Astrocyte (in vitro differentiated cells and primary cell): Measurements from ENCODE around the gene SSBP3. TPM values are rescaled to one million over a fixed set of nuclear protein-coding genes. Genes with fewer than 3 reads are reported as not detected.
A peak's percentile ranks its signal among the peaks of the same experiment; 100 is the strongest.

Experiments
- DNase-seq: peaks from one replicate; pipeline ENCODE4 v3.0.0-alpha.2; 2010; ENCODE audit warnings: low read depth
- FAIRE-seq: peaks from 2 replicates; lab custom pipeline; 2011; peaks lifted over from hg19 to GRCh38; lab: Jason Lieb, UNC
- H2AFZ ChIP-seq: 2 replicates; pipeline ENCODE4 v1.6.0; 2012; ENCODE audit warnings: low read depth, low read length, inconsistent platforms
- H3K27ac ChIP-seq: 2 replicates; pipeline ENCODE4 v1.5.1; 2011; ENCODE audit warnings: low read depth, low read length, inconsistent platforms
- H3K27me3 ChIP-seq: 2 replicates; pipeline ENCODE4 v1.6.0; 2011; ENCODE audit warnings: low read length, inconsistent platforms; ENCODE audit not compliant: insufficient read depth
- H3K36me3 ChIP-seq: 2 replicates; pipeline ENCODE4 v1.5.1; 2011; ENCODE audit warnings: low read length, inconsistent platforms; ENCODE audit not compliant: insufficient read depth
- H3K4me1 ChIP-seq: 2 replicates; pipeline ENCODE4 v1.5.1; 2011; ENCODE audit warnings: low read length, inconsistent platforms; ENCODE audit not compliant: insufficient read depth
- H3K4me2 ChIP-seq: 2 replicates; pipeline ENCODE4 v1.6.0; 2012; ENCODE audit warnings: low read length, inconsistent platforms
- H3K4me3 ChIP-seq: 2 replicates; pipeline ENCODE4 v1.5.1; 2011; ENCODE audit warnings: low read depth, mild to moderate bottlenecking, low read length, inconsistent platforms; ENCODE audit not compliant: insufficient read depth
- H3K79me2 ChIP-seq: 2 replicates; pipeline ENCODE4 v1.6.0; 2012; ENCODE audit warnings: mild to moderate bottlenecking, low read length, inconsistent platforms; ENCODE audit not compliant: insufficient read depth
- H3K9ac ChIP-seq: 2 replicates; pipeline ENCODE4 v1.6.0; 2012; ENCODE audit warnings: mild to moderate bottlenecking, low read length, inconsistent platforms
- H3K9me3 ChIP-seq: 2 replicates; pipeline ENCODE4 v1.5.1; 2012; ENCODE audit warnings: low read depth, mild to moderate bottlenecking, low read length, inconsistent platforms; ENCODE audit not compliant: insufficient read depth
- H4K20me1 ChIP-seq: 2 replicates; pipeline ENCODE4 v1.6.0; 2012; ENCODE audit warnings: low read length, inconsistent platforms; ENCODE audit not compliant: insufficient read depth
- H3K27ac Mint-ChIP-seq: one replicate; pipeline ENCODE4 v1.8.0; 2021; ENCODE audit warnings: mild to moderate bottlenecking, mixed read lengths; ENCODE audit not compliant: unreplicated experiment
- H3K27me3 Mint-ChIP-seq: one replicate; pipeline ENCODE4 v1.8.0; 2021; ENCODE audit warnings: low read depth, mixed read lengths; ENCODE audit not compliant: unreplicated experiment
- H3K36me3 Mint-ChIP-seq: one replicate; pipeline ENCODE4 v1.8.0; 2021; ENCODE audit warnings: low read depth, mixed read lengths; ENCODE audit not compliant: unreplicated experiment
- H3K4me1 Mint-ChIP-seq: one replicate; pipeline ENCODE4 v1.8.0; 2021; ENCODE audit warnings: low read depth, mixed read lengths; ENCODE audit not compliant: unreplicated experiment
- H3K4me3 Mint-ChIP-seq: one replicate; pipeline ENCODE4 v1.8.0; 2021; ENCODE audit warnings: mild to moderate bottlenecking, moderate library complexity, mixed read lengths; ENCODE audit not compliant: unreplicated experiment
- H3K9me3 Mint-ChIP-seq: one replicate; pipeline ENCODE4 v1.8.0; 2021; ENCODE audit warnings: mild to moderate bottlenecking, mixed read lengths; ENCODE audit not compliant: unreplicated experiment
- EZH2 ChIP-seq: IDR thresholded peaks from 2 replicates; pipeline ENCODE4 v1.6.1; 2012; ENCODE audit warnings: mild to moderate bottlenecking, low read length, inconsistent platforms; ENCODE audit not compliant: insufficient read depth
- total RNA-seq: library from RNA; stranded (reverse); gene quantifications from 2 replicates; pipeline ENCODE4 v1.2.1, GENCODE V29; 2021
- TF ChIP-seq, protein P1 (sequence below): IDR thresholded peaks from 2 replicates; pipeline ENCODE4 v1.5.1; 2011; ENCODE audit warnings: low read depth, mild to moderate bottlenecking, inconsistent platforms, low read length, moderate library complexity; ENCODE audit not compliant: insufficient read depth

SSBP3 gene
- total RNA-seq, 1 donor from 2014 or later, result 89.8 TPM

DNA sequence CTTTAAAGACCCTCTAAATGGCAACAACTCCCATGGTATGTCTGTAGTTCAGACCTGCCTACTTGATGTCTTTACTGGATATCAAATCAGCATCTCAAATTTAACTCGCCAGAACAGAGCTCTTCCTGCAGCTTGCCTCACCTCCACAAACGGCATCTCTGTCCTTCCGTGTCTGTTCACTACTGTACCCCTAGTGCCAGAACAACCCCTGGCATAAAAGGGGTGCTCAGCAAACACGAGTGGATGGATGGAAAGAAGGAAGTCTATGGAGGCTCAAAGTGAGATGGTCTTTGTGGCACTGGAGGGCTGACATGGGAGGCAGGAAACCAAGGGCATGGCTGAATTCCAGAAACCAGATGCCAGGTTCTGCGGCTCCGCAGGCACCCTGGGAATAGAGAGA is 183.5 kb downstream of the SSBP3 start:
- Mint-ChIP-seq H3K9me3 (no peaks in the 10 kb centered on the region), H3K4me1 (peaks cover 31% of the 10 kb centered on the region), H3K36me3 (peaks cover 15% of the 10 kb centered on the region), H3K27me3 (no peaks in the 10 kb centered on the region), H3K27ac (no peak overlapping the region), H3K4me3 (no peak overlapping the region)
- H3K4me3 ChIP-seq, result no peak overlapping the region
- no peaks in the 10 kb centered on the region for H3K79me2 ChIP-seq
- H3K4me1 ChIP-seq, result peaks cover 18% of the 10 kb centered on the region
- no peak overlapping the region for H3K27ac ChIP-seq
- H3K27me3 ChIP-seq, result no peaks in the 10 kb centered on the region
- H4K20me1 ChIP-seq, result peaks cover 14% of the 10 kb centered on the region
- H3K4me2 ChIP-seq, result no peak overlapping the region
- TF ChIP-seq, protein P1, sequence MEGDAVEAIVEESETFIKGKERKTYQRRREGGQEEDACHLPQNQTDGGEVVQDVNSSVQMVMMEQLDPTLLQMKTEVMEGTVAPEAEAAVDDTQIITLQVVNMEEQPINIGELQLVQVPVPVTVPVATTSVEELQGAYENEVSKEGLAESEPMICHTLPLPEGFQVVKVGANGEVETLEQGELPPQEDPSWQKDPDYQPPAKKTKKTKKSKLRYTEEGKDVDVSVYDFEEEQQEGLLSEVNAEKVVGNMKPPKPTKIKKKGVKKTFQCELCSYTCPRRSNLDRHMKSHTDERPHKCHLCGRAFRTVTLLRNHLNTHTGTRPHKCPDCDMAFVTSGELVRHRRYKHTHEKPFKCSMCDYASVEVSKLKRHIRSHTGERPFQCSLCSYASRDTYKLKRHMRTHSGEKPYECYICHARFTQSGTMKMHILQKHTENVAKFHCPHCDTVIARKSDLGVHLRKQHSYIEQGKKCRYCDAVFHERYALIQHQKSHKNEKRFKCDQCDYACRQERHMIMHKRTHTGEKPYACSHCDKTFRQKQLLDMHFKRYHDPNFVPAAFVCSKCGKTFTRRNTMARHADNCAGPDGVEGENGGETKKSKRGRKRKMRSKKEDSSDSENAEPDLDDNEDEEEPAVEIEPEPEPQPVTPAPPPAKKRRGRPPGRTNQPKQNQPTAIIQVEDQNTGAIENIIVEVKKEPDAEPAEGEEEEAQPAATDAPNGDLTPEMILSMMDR, result no peak
- no peak for TF ChIP-seq EZH2
- no peak for DNase-seq
- H3K9me3 ChIP-seq, result no peaks in the 10 kb centered on the region
- no peak for FAIRE-seq
- no peak overlapping the region for H2AFZ ChIP-seq
- no peak overlapping the region for H3K9ac ChIP-seq
- peaks cover 7% of the 10 kb centered on the region for H3K36me3 ChIP-seq

DNA sequence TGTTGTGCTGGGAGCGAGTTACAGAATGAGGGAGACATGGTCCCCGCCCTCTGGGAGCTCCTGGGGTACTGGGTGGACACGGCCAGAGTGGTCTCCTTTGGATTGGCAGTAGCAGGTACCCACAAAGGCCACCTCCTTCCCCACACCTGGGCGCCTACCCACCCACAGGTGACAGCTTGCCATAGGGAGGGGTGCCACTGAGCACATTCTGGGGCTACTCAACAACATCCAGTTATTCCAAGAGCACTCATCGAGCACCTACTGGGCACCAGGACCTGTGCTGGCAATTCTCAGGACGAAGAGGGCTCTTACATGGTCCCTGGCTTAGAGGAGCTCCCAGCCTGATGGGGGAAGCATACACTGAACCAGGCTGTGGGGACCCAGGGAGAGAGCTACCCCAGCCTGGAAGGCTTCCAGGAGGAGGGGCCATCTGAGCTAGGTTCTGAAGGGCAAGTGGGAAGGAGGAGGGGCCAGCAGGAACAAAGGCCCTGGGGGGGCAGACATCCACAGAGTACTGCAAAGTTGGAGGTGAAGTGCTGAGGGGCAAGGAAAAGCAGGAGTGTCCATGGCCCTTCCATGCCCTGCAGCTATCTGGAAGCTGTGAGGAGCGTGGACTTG is 184.2 kb downstream of the SSBP3 start:
- no peaks in the 10 kb centered on the region for H3K27me3 ChIP-seq
- peaks cover 14% of the 10 kb centered on the region for H3K36me3 ChIP-seq
- H3K4me2 ChIP-seq, result no peak overlapping the region
- peaks cover 14% of the 10 kb centered on the region for H4K20me1 ChIP-seq
- H3K4me1 Mint-ChIP-seq, result peaks cover 24% of the 10 kb centered on the region
- H3K27ac ChIP-seq, result no peak overlapping the region
- peaks cover 10% of the 10 kb centered on the region for H3K4me1 ChIP-seq
- TF ChIP-seq, protein P1, result no peak
- no peak for TF ChIP-seq EZH2
- no peak overlapping the region for H3K4me3 ChIP-seq
- peaks cover 15% of the 10 kb centered on the region for H3K36me3 Mint-ChIP-seq
- DNase-seq (no peak), FAIRE-seq (no peak)
- no peak overlapping the region for H2AFZ ChIP-seq
- H3K9me3 ChIP-seq, result no peaks in the 10 kb centered on the region
- no peak overlapping the region for H3K4me3 Mint-ChIP-seq
- H3K79me2 ChIP-seq, result no peaks in the 10 kb centered on the region
- peak overlapping the region; percentile 34 for H3K27ac Mint-ChIP-seq
- H3K9me3 Mint-ChIP-seq, result no peaks in the 10 kb centered on the region
- no peaks in the 10 kb centered on the region for H3K27me3 Mint-ChIP-seq
- H3K9ac ChIP-seq, result no peak overlapping the region

DNA sequence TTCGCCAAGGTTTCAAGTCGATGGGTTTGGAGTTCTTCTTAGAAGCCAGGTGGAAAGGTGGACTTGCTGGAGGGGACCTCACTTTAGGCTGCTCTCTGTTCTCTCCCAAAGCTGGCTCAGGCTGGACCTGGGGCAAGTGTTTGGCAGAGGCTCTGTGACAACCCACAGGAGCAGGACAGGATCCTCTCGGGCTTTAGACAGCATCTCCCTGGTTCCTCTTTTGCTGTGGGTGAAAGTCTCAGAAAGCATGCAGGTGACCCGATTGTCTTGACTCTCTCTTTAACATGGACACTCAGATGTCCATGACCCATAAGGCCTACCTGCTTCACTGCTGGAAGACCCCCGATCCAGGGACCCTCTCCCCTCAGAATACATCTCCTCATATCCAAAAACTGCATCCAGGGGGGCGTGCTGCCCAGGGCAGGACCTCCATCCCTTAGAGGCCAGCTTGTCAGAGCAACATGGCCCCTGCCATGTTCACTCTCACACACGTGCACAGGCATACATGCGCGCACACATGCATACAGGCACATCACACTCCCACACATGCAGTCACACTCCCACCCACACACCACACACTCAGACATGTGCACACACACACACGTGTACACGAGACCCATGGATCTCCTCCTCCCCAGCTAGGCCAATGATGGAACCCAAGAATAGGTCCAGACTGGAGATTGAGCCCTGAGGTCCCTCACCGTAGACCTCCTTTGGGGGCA is 184.9 kb downstream of the SSBP3 start:
- no peaks in the 10 kb centered on the region for H3K9me3 ChIP-seq
- peaks cover 17% of the 10 kb centered on the region for H3K36me3 Mint-ChIP-seq
- H3K27ac ChIP-seq, result no peak overlapping the region
- FAIRE-seq, result no peak
- H3K9ac ChIP-seq, result no peak overlapping the region
- no peaks in the 10 kb centered on the region for H3K9me3 Mint-ChIP-seq
- H3K27me3 Mint-ChIP-seq, result no peaks in the 10 kb centered on the region
- peak overlapping the region; percentile 41 for H3K27ac Mint-ChIP-seq
- no peak overlapping the region for H3K4me3 Mint-ChIP-seq
- DNase-seq, result no peak
- H2AFZ ChIP-seq, result no peak overlapping the region
- peaks cover 23% of the 10 kb centered on the region for H3K4me1 Mint-ChIP-seq
- peaks cover 18% of the 10 kb centered on the region for H3K36me3 ChIP-seq
- no peaks in the 10 kb centered on the region for H3K27me3 ChIP-seq
- peaks cover 10% of the 10 kb centered on the region for H3K4me1 ChIP-seq
- no peak overlapping the region for H3K4me2 ChIP-seq
- TF ChIP-seq, protein P1, result no peak
- no peak for TF ChIP-seq EZH2
- peaks cover 14% of the 10 kb centered on the region for H4K20me1 ChIP-seq
- H3K79me2 ChIP-seq, result no peaks in the 10 kb centered on the region
- no peak overlapping the region for H3K4me3 ChIP-seq
